Measurements from ENCODE around the gene ARFGAP3.

The ARFGAP3 gene, protein sequence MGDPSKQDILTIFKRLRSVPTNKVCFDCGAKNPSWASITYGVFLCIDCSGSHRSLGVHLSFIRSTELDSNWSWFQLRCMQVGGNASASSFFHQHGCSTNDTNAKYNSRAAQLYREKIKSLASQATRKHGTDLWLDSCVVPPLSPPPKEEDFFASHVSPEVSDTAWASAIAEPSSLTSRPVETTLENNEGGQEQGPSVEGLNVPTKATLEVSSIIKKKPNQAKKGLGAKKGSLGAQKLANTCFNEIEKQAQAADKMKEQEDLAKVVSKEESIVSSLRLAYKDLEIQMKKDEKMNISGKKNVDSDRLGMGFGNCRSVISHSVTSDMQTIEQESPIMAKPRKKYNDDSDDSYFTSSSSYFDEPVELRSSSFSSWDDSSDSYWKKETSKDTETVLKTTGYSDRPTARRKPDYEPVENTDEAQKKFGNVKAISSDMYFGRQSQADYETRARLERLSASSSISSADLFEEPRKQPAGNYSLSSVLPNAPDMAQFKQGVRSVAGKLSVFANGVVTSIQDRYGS

GRCh38 chr22:42856865-42857704 is at the start of gene ARFGAP3:
Gene ARFGAP3, minus strand, starts transcription at chr22:42857273. Its CDS starts 91 bp downstream, at chr22:42857182.
- peaks cover 2% of the 10 kb centered on the region for H3K9me3 Mint-ChIP-seq
- H3K4me1 Mint-ChIP-seq (ENCODE audit: low read depth): peaks cover 19% of the 10 kb centered on the region
- peak; percentile 98 for DNase-seq
- H3K4me3 Mint-ChIP-seq: peak within 1 kb of the TSS; percentile 87
- H3K27me3 Mint-ChIP-seq: no peaks in the 10 kb centered on the region
- peak within 1 kb of the TSS; percentile 92 for H3K27ac Mint-ChIP-seq
- H3K36me3 Mint-ChIP-seq (ENCODE audit: low read depth): peaks cover 10% of the 10 kb centered on the region

DNA sequence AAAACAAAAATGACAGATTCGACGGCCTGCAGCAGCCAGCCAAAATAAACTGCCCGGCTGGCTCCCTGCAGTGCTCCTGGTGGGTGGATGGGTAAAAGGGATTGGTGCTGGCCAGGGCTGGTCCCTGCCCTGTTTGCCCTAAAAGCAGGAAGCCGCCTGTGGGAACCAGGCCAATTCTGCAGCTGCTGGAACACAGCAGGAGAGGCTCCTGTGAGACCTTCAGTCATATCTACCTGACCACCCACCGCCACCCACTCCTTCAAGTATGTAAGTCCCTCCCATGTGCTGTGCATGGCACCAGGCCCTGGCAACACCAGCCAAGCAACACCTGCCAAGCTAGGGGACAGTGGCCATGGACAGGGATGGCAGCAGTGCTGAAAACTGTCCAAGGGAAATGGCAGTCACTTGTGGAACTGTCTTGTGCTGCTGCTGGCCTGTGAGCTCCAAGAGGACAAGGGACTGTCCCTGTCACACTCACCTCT is 48.7 kb upstream of the ARFGAP3 start:
- H3K27ac Mint-ChIP-seq: no peak overlapping the region
- DNase-seq: no peak
- H3K4me3 Mint-ChIP-seq: no peak overlapping the region

GRCh38 chr22:42905217-42905616 is 48.1 kb upstream of the ARFGAP3 start:
- Mint-ChIP-seq H3K4me3 (no peak overlapping the region), H3K27me3 (no peaks in the 10 kb centered on the region), H3K9me3 (no peaks in the 10 kb centered on the region), H3K4me1 (ENCODE audit: low read depth) (no peaks in the 10 kb centered on the region), H3K36me3 (ENCODE audit: low read depth) (peaks cover 39% of the 10 kb centered on the region), H3K27ac (no peak overlapping the region)
- no peak for DNase-seq

More for the DNA sequence above, 48.7 kb upstream of the ARFGAP3 start:
- Mint-ChIP-seq H3K9me3 (no peaks in the 10 kb centered on the region), H3K36me3 (ENCODE audit: low read depth) (peaks cover 42% of the 10 kb centered on the region), H3K4me1 (ENCODE audit: low read depth) (no peaks in the 10 kb centered on the region), H3K27me3 (no peaks in the 10 kb centered on the region)

- H3K27ac Mint-ChIP-seq: no peak overlapping the region
- DNase-seq: no peak
- peaks cover 28% of the 10 kb centered on the region for H3K36me3 Mint-ChIP-seq (ENCODE audit: low read depth)
- H3K4me1 Mint-ChIP-seq (ENCODE audit: low read depth): no peaks in the 10 kb centered on the region
- H3K9me3 Mint-ChIP-seq: no peaks in the 10 kb centered on the region
- H3K27me3 Mint-ChIP-seq: no peaks in the 10 kb centered on the region
- no peak overlapping the region for H3K4me3 Mint-ChIP-seq
These were observed 47.0 kb upstream of the ARFGAP3 start for GRCh38 chr22:42904050-42904449.

DNA sequence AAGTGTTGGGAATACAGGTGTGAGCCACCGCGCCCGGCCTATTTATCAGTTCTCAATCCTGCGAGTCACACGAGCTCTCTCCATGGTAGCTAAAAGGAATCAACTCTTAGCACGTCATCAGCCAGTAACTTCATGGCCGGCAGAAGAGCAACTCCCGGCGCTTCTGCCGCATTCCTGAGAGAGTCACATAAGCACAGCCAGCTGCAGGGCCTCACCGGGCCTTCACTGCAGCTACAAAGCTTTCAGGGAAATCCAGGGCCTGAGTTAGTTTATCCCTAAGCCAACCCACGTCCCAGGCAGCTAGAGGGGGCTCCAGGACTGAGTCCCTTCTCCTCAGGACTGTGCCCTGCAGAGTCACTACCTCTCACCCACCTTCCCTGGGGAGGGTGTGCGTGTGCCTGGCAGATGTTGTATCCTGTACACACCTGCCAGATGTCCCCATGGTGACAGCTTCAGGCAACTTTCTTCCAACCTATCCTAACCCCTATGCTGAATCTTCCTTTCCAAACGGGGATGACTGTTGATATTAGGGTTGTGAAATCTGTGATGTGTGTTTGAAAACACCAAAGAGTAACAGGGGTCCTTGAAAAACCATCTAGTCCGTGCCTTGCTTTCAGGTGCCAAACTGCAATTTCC is 45.9 kb upstream of the ARFGAP3 start:
- no peaks in the 10 kb centered on the region for H3K4me1 Mint-ChIP-seq (ENCODE audit: low read depth)
- DNase-seq: no peak
- no peaks in the 10 kb centered on the region for H3K27me3 Mint-ChIP-seq
- no peak overlapping the region for H3K4me3 Mint-ChIP-seq
- no peaks in the 10 kb centered on the region for H3K9me3 Mint-ChIP-seq
- no peak overlapping the region for H3K27ac Mint-ChIP-seq
- peaks cover 24% of the 10 kb centered on the region for H3K36me3 Mint-ChIP-seq (ENCODE audit: low read depth)

GRCh38 chr22:42901790-42902508 is 44.9 kb upstream of the ARFGAP3 start:
- H3K9me3 Mint-ChIP-seq: no peaks in the 10 kb centered on the region
- no peak overlapping the region for H3K4me3 Mint-ChIP-seq
- no peak for DNase-seq
- no peaks in the 10 kb centered on the region for H3K4me1 Mint-ChIP-seq (ENCODE audit: low read depth)
- H3K27ac Mint-ChIP-seq: no peak overlapping the region
- H3K36me3 Mint-ChIP-seq (ENCODE audit: low read depth): peaks cover 15% of the 10 kb centered on the region
- H3K27me3 Mint-ChIP-seq: no peaks in the 10 kb centered on the region

GRCh38 chr22:42897960-42898359 is 40.9 kb upstream of the ARFGAP3 start:
- H3K4me1 Mint-ChIP-seq (ENCODE audit: low read depth): peaks cover 30% of the 10 kb centered on the region
- H3K27me3 Mint-ChIP-seq: no peaks in the 10 kb centered on the region
- H3K4me3 Mint-ChIP-seq: no peak overlapping the region
- H3K27ac Mint-ChIP-seq: no peak overlapping the region
- no peaks in the 10 kb centered on the region for H3K9me3 Mint-ChIP-seq
- no peak for DNase-seq
- H3K36me3 Mint-ChIP-seq (ENCODE audit: low read depth): peaks cover 8% of the 10 kb centered on the region

DNA sequence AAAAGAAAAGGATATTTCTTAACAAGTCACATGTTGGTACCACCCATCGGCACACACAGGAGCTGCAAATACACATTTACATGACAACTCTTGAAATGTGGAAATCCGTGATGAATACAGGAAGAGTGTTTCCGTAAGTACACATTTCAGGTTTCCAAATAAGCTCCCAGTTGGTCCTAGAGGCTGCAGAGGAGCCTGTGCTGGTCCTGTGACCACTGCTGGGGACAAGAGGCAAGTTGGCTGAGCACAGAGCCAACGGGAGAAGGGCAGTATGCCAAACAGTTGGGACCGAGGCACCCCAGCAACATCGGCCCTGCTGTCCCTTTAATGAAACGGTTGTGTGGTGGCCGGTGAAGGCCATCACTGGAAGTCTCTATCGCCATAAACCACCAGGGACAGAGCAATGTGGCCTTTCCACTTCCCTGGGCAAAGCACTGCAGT is 38.5 kb upstream of the ARFGAP3 start:
- Mint-ChIP-seq H3K4me3 (no peak overlapping the region), H3K9me3 (no peaks in the 10 kb centered on the region), H3K4me1 (ENCODE audit: low read depth) (peaks cover 30% of the 10 kb centered on the region), H3K27me3 (no peaks in the 10 kb centered on the region), H3K27ac (peak overlapping the region; percentile 80), H3K36me3 (ENCODE audit: low read depth) (peaks cover 15% of the 10 kb centered on the region)
- no peak for DNase-seq

- no peaks in the 10 kb centered on the region for H3K9me3 Mint-ChIP-seq
- H3K27ac Mint-ChIP-seq: peak overlapping the region; percentile 80
- H3K27me3 Mint-ChIP-seq: no peaks in the 10 kb centered on the region
- H3K4me1 Mint-ChIP-seq (ENCODE audit: low read depth): peaks cover 30% of the 10 kb centered on the region
- DNase-seq: no peak
- no peak overlapping the region for H3K4me3 Mint-ChIP-seq
- peaks cover 15% of the 10 kb centered on the region for H3K36me3 Mint-ChIP-seq (ENCODE audit: low read depth)
These were observed 38.0 kb upstream of the ARFGAP3 start for GRCh38 chr22:42895087-42895486.

GRCh38 chr22:42893371-42894150 is 36.5 kb upstream of the ARFGAP3 start:
- DNase-seq: no peak
- Mint-ChIP-seq H3K36me3 (ENCODE audit: low read depth) (peaks cover 25% of the 10 kb centered on the region), H3K4me3 (no peak overlapping the region), H3K9me3 (no peaks in the 10 kb centered on the region), H3K27ac (no peak overlapping the region), H3K4me1 (ENCODE audit: low read depth) (peaks cover 40% of the 10 kb centered on the region), H3K27me3 (no peaks in the 10 kb centered on the region)

GRCh38 chr22:42892571-42893316 is 35.7 kb upstream of the ARFGAP3 start:
- no peak for DNase-seq
- Mint-ChIP-seq H3K27me3 (no peaks in the 10 kb centered on the region), H3K9me3 (no peaks in the 10 kb centered on the region), H3K36me3 (ENCODE audit: low read depth) (peaks cover 31% of the 10 kb centered on the region), H3K4me1 (ENCODE audit: low read depth) (peaks cover 40% of the 10 kb centered on the region), H3K4me3 (no peak overlapping the region), H3K27ac (no peak overlapping the region)

GRCh38 chr22:42892156-42892555 is 35.1 kb upstream of the ARFGAP3 start:
- peak overlapping the region; percentile 29 for H3K27ac Mint-ChIP-seq
- no peaks in the 10 kb centered on the region for H3K9me3 Mint-ChIP-seq
- peaks cover 36% of the 10 kb centered on the region for H3K36me3 Mint-ChIP-seq (ENCODE audit: low read depth)
- peaks cover 40% of the 10 kb centered on the region for H3K4me1 Mint-ChIP-seq (ENCODE audit: low read depth)
- DNase-seq: no peak
- H3K4me3 Mint-ChIP-seq: no peak overlapping the region
- no peaks in the 10 kb centered on the region for H3K27me3 Mint-ChIP-seq

- Mint-ChIP-seq H3K27ac (no peak overlapping the region), H3K36me3 (ENCODE audit: low read depth) (peaks cover 40% of the 10 kb centered on the region), H3K4me1 (ENCODE audit: low read depth) (peaks cover 38% of the 10 kb centered on the region)
These were observed 34.6 kb upstream of the ARFGAP3 start for GRCh38 chr22:42891696-42892095.

More at GRCh38 chr22:42891696-42892095, 34.6 kb upstream of the ARFGAP3 start:
- Mint-ChIP-seq H3K4me3 (no peak overlapping the region), H3K9me3 (no peaks in the 10 kb centered on the region), H3K27me3 (no peaks in the 10 kb centered on the region)
- no peak for DNase-seq
